GM12801 (cell line): Measurements from ENCODE around the gene VSIG4.

Source experiments
- TF ChIP-seq, protein P1 (sequence below): IDR thresholded peaks from one replicate; pipeline ENCODE4 v1.5.1; 2011; ENCODE audit warnings: control low read depth; ENCODE audit not compliant: insufficient read length; ENCODE audit errors: extremely low read depth

Gene VSIG4, protein sequence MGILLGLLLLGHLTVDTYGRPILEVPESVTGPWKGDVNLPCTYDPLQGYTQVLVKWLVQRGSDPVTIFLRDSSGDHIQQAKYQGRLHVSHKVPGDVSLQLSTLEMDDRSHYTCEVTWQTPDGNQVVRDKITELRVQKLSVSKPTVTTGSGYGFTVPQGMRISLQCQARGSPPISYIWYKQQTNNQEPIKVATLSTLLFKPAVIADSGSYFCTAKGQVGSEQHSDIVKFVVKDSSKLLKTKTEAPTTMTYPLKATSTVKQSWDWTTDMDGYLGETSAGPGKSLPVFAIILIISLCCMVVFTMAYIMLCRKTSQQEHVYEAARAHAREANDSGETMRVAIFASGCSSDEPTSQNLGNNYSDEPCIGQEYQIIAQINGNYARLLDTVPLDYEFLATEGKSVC

DNA sequence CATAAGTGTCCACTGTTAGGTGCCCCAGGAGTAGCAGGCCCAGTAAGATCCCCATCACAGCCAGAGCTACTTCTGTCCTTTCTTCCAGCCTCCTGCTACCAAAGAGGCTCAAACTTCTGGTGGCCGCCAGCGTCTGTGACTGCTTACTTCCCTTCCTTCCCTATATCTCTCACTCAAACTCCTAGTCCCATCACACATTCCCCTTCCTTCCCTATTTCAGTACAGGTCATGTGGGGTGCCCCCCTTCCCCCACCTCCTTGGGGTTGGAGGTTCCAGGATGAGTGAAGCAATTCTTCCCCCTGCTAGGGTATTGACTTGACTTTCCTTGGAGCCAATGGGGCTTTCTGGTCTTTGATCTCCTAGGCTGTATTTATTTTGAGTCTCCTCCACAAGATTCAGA is at the start of gene VSIG4:
VSIG4 (minus strand) TSS at position 137 of the 400 bp plus-strand sequence; CDS start at position 55, 82 bp downstream.
- TF ChIP-seq, protein P1, sequence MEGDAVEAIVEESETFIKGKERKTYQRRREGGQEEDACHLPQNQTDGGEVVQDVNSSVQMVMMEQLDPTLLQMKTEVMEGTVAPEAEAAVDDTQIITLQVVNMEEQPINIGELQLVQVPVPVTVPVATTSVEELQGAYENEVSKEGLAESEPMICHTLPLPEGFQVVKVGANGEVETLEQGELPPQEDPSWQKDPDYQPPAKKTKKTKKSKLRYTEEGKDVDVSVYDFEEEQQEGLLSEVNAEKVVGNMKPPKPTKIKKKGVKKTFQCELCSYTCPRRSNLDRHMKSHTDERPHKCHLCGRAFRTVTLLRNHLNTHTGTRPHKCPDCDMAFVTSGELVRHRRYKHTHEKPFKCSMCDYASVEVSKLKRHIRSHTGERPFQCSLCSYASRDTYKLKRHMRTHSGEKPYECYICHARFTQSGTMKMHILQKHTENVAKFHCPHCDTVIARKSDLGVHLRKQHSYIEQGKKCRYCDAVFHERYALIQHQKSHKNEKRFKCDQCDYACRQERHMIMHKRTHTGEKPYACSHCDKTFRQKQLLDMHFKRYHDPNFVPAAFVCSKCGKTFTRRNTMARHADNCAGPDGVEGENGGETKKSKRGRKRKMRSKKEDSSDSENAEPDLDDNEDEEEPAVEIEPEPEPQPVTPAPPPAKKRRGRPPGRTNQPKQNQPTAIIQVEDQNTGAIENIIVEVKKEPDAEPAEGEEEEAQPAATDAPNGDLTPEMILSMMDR: no peak

- TF ChIP-seq, protein P1: no peak
Observed at GRCh38 chrX:66076801-66077200, 36.9 kb upstream of the VSIG4 start.

DNA sequence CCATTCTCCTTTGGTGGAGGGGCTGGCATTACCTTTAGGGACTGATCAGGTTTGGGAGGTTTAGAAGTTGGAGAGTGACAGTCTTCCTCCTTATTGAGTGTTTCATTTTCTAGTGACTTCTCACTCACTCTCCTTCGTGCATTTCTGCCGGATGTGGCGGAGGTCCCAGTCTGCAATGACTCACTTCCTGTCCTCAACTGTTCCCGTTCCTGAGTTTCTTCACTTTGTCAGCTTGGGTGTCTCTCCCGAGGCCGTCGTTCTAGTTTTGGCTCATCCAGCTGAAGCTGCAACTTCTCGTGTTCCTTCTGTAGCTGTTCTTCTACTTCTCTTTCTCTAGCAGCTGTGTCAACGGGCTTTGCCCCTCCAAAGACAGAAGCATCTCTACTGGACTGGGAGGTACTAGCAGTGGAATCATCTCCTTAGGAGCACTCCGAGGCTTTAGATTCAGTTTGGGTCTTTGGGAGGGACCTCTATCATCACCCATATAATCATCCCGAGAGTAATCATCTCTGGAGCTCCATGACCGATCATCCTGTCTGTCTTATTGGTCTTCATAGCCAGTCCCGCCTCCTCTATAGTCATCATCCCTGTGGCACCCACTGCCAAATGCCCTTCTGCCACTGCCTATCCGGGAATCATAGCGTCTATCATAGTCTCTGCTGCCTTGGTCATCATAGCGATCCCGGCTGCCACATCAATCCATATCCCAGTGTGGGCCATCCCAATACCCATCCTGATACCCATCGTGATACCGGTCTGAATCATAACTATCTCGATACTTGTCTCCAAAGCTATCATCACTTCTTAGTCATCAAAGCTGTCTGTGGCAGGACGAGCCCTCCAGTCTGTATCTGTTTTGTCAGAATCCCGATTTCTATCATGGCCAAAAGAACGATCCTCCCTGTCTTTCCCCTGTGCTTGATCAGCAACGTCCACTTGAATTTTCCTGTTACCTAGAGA is 35.3 kb upstream of the VSIG4 start:
- TF ChIP-seq, protein P1: no peak

DNA sequence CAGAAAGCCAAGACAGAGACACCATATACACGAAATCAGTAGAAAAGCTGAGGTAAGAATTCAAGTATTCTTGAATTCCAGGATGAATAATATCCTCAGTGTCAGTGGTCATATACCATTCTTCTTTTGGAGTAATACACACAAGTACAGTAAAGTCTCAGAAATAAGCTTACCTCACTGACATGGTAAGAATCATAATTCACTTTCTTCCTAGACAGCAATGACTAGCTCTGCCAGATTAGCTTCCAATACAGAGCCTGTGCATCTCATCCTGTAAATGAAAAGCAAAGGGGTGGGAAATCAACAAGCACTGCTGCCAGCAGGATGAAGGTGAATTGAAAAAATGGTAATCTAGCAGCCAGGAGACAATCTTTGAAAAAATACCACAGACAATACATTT is 31.2 kb upstream of the VSIG4 start:
- TF ChIP-seq, protein P1: no peak

DNA sequence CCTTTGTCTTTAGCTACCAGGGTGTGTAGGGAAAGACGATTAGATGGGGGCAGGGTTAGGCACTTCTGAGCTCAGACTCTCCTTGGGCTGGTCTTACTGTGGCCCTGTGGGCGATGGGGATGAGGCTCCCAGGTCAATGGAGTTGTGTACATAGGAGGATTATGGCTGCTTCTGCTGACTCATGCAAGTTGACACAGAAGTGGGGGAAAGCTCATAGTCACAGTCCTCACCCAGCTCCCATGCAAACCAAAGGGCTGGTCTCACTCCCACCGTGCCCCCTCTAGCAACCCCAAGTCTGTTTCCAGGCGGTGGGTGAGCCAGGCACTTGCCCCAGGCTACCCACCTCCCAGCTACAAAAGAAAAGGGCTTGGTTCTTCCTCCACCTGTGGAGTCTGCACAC is 24.4 kb upstream of the VSIG4 start:
- TF ChIP-seq, protein P1: no peak

- TF ChIP-seq, protein P1: no peak
Observed at GRCh38 chrX:66054978-66055377, 15.1 kb upstream of the VSIG4 start.

GRCh38 chrX:66053414-66053813 is 13.5 kb upstream of the VSIG4 start:
- TF ChIP-seq, protein P1: no peak
